GM20000 (cell line): ENCODE measurements around the gene GPX4.

Source experiments
- DNase-seq: peaks from one replicate; pipeline ENCODE4 v3.0.0; 2012; ENCODE audit warnings: low spot score
- TF ChIP-seq, protein P1 (sequence below): IDR thresholded peaks from 2 replicates; pipeline ENCODE4 v1.5.1; 2012; ENCODE audit warnings: mild to moderate bottlenecking, control low read depth; ENCODE audit errors: extremely low read depth, missing control alignments

The GPX4 gene

DNA sequence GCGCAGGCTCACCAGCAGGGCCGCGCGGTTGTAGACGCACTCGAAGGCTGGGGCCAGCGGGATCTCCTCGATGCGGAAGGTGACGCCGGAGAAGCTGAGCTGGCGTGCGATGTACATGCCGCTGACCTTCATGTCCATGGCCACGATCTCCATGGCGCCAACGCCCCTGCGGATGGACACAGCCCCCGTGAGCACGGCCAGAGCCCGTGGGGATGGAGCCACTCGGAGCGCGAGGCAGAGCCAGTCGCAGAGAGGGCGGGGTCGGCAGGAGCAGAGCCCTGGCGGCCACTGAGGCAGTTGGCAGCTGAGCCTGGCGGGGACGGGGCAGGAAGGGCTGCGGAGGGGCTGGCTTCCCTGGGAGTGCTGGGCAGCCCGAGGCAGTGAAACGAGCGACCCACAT is 15.2 kb downstream of the GPX4 start:
- TF ChIP-seq, protein P1, sequence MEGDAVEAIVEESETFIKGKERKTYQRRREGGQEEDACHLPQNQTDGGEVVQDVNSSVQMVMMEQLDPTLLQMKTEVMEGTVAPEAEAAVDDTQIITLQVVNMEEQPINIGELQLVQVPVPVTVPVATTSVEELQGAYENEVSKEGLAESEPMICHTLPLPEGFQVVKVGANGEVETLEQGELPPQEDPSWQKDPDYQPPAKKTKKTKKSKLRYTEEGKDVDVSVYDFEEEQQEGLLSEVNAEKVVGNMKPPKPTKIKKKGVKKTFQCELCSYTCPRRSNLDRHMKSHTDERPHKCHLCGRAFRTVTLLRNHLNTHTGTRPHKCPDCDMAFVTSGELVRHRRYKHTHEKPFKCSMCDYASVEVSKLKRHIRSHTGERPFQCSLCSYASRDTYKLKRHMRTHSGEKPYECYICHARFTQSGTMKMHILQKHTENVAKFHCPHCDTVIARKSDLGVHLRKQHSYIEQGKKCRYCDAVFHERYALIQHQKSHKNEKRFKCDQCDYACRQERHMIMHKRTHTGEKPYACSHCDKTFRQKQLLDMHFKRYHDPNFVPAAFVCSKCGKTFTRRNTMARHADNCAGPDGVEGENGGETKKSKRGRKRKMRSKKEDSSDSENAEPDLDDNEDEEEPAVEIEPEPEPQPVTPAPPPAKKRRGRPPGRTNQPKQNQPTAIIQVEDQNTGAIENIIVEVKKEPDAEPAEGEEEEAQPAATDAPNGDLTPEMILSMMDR: no peak
- no peak for DNase-seq

DNA sequence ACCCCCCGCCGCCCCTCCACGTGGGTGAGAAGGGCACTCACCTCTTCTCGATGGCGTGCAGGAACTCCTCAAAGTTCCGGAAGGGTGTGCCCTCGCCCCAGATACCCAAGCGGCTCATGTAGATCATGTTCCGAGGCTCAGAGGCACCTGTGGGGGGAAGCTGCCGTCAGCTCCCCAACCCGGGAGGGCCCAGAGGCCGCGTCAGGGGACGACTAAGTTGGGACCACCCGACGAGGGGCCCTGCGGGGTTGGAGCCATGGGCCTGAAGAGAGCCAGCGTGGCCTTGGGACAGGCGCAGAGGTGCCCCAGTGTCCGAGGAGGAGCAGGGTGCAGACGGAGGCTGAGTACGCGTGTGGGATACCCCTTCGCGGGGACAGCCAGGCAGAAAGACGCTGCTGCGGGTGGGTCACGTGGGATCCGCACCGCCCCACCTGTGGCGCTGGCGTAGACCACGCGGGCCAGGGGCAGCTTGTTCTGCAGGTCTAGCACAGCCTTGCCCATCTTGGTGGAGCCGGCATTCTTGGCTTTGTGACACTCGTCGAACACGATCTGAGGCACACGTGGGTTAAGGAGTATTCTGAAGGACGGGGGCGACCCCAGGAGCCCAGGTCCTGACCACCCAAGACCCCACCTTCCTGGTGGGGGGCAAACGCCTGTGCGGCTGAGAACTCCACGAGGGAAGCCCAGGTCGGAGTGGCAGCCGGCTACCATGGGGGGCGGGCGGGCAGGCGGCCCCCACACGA is 15.9 kb downstream of the GPX4 start:
- TF ChIP-seq, protein P1: no peak
- no peak for DNase-seq

DNA sequence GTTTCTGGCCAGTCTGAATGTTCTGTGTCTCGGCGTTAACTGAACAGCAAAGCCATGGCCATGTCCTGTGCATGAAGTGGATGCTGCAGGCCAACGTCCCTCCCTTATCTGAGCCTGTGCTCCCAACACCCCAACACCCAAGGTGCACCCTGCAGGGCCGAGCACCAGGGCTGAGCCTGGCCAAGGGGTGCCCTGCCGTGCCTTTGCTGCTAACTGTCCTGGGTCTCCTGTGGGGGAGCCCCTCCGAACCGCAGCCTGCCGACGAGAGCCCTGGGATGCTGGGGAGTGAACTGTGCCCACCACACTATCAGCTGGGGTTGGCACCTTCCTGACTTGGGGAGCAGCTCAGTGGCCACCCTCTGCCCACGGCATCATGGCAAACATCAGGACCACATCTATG is 17.6 kb downstream of the GPX4 start:
- DNase-seq: no peak
- TF ChIP-seq, protein P1: no peak

DNA sequence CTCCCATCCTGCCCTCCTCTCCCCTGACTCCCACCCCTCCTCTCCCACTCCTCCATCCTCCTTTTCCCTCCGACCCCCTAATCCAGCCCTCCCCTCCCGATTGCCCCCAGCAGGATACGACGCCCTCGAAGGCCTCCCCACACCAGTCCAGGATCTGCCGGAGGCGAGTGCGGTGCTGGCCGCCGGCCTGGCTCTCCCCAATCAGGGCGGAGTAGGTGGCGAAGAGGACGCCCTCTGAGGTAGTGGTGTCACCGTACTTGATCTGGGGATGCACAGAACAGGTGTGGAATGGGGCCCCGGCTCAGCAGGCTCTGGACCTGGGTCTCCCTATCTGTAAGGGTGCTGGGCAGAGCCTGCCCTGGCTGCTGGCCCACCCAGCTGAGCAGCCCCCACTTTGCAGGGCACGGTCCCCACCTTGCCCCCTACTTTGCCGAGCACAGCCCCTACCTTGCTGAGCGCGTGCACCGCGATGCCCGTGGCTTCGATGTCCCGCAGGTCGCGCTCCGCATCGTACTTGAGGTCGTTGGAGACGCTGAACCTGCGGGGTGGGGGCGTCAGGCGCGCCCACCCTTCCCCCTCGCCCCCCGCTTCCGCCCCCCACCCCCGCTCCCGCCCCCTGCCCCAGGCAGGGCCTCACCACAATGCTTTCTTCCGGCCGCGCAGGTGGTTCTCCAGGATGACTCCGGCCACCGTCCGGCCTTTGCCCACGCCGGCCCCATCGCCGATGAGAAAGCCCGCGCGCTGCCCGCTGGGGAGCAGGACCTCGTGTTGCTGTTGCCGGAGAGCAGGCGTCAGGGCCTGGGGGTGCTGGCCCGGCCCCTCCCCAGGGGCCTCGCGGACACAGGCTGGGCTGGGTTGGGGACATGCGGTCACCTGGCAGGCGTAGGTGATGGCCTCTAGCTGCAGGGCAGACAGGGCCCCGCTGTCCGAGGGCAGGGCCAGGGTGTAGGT is 18.5 kb downstream of the GPX4 start:
- TF ChIP-seq, protein P1: no peak

DNA sequence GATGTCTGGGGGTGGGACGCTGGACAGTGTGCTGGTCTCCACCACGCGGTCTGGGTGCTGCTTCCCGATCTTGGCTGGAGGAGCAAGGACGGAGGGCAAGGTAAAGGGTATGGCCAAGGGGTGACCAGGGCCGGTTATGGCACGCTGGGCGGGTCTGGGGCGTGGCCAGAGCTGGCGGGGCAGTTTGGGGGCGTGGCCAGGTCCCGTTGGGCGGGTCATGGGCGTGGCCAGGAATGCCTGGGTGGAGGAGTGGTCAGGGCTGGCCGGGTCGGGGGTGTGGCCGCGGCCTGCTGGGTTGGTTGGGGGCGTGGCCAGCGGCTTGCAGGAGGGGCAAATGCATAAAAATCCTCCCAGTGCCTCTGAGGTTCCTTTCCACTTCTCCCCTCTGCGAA is 19.2 kb downstream of the GPX4 start:
- peak; percentile 92 for DNase-seq

More for the DNA sequence above, 18.5 kb downstream of the GPX4 start:
- no peak for DNase-seq

DNA sequence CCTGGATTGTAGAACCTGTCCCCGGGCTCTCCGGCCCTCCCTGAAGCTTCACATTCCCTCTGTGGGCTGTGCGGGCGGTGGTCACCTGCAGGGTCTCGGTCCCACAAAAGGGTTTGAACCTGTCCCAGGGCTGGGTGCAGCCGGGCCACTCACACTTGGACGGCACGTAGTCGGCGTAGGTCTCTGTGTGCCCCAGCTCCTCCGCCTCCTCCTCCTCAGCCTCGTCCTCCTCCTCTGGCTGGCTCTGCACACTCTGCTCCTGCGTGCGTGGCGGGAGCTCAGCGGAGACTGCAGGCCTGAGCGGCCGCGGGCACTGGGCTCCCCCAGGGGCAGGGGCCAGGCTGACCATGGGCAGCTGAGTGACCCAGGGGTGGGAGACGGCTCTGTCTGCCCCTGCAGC is 19.6 kb downstream of the GPX4 start:
- TF ChIP-seq, protein P1: no peak
- DNase-seq: no peak

More for the DNA sequence above, 19.2 kb downstream of the GPX4 start:
- TF ChIP-seq, protein P1: no peak

DNA sequence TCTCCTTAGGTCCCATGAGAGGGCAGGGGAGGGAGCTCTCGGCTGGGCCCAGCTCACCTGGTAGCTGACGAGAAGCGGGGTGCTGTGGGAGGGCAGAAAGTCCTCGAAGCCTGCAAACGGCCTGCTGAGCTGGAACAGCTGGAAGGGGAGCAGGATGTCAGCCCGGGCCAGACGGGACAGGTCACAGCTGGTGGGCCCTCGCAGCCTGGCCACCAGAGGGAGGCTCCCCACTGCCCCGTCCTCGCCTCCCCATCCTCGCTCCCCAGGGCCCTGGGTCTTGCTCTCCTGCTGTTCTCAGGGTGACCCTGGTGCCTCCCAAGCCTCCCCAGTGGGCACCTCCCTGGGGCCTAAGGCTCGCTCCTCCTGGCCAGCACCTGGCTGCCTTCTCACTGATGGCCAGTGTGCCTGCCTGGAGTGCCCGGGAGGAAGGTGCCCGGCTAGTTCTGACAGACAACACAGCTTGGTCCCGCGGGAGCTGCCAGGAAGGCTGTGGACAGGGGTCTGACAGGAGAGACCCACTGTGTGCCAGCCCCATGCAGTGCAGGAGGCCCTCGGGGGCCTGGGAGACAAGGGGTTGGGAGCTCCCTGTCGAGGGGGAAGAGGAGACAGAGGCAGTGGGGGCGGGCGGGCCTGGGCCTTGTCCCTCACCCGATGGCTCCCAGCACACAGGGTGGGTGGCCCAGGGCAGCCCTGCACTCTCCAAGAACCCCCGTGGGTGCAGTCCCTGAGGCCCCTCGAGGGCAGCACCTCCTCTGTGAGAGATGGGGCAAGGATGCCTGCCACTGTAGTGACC is 20.3 kb downstream of the GPX4 start:
- TF ChIP-seq, protein P1: no peak
- no peak for DNase-seq
